Hepatocyte (in vitro differentiated cells): ENCODE measurements around the gene SLC19A1.

Source experiments
- EZH2 ChIP-seq: fragments of 200-600 bp; sonication (generic); IDR thresholded peaks from 2 replicates; pipeline ENCODE4 v1.6.1; 2016; ENCODE audit warnings: antibody characterized with exemption, mild to moderate bottlenecking, borderline replicate concordance
- EZH2phosphoT487 ChIP-seq: fragments of 200-600 bp; sonication (generic); IDR thresholded peaks from one replicate; pipeline ENCODE4 v1.6.1; 2018; ENCODE audit warnings: antibody characterized with exemption, mild to moderate bottlenecking, low read depth, moderate library complexity; ENCODE audit not compliant: unreplicated experiment, severe bottlenecking
- TF ChIP-seq, protein P1 (sequence below): fragments of 200-600 bp; sonication (generic); IDR thresholded peaks from 2 replicates; pipeline ENCODE4 v1.5.1; 2016; ENCODE audit warnings: antibody characterized with exemption, mild to moderate bottlenecking; ENCODE audit not compliant: poor library complexity

DNA sequence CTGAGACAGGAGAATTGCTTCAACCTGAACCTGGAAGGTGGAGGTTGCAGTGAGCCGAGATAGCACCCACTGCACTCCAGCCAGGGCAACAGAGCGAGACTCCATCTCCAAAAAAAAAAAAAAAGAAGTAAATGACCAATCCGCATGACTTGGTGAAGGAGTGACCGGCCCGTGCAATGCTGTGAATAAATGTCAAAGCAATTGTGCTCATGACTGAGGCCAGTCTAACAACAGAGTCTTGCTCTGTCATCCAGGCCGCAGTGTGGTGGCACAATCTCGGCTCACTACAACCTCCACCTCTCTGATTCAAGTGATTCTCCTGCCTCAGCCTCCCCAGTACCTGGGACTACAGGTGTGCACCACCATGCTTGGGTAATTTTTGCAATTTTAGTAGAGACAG is 27.8 kb upstream of the SLC19A1 start:
- TF ChIP-seq, protein P1, sequence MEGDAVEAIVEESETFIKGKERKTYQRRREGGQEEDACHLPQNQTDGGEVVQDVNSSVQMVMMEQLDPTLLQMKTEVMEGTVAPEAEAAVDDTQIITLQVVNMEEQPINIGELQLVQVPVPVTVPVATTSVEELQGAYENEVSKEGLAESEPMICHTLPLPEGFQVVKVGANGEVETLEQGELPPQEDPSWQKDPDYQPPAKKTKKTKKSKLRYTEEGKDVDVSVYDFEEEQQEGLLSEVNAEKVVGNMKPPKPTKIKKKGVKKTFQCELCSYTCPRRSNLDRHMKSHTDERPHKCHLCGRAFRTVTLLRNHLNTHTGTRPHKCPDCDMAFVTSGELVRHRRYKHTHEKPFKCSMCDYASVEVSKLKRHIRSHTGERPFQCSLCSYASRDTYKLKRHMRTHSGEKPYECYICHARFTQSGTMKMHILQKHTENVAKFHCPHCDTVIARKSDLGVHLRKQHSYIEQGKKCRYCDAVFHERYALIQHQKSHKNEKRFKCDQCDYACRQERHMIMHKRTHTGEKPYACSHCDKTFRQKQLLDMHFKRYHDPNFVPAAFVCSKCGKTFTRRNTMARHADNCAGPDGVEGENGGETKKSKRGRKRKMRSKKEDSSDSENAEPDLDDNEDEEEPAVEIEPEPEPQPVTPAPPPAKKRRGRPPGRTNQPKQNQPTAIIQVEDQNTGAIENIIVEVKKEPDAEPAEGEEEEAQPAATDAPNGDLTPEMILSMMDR: no peak
- no peak for TF ChIP-seq EZH2
- TF ChIP-seq EZH2phosphoT487: no peak
